ENCODE measurements around the gene NECTIN3.

The NECTIN3 gene

GRCh38 chr3:111152496-111152895 is 80.9 kb downstream of the NECTIN3 start:
- no peaks in the 10 kb centered on the region for H3K9me3 ChIP-seq (ENCODE audit: control insufficient read depth, insufficient read depth, low read depth, low read length)
- no peak overlapping the region for H3K4me3 ChIP-seq (ENCODE audit: low read depth, low read length)
- CTCF ChIA-PET = no interaction called here
- no peaks in the 10 kb centered on the region for H3K36me3 ChIP-seq (ENCODE audit: control insufficient read depth in 2 of 2, insufficient read depth in 1 of 2, low read length in 2 of 2)
- no peaks in the 10 kb centered on the region for H3K4me1 ChIP-seq (ENCODE audit: control insufficient read depth, insufficient read depth, low read length)
- POLR2A ChIA-PET = no interaction called here
- no peak for TF ChIP-seq ZIC2 (tag by site-specific recombination; IDR thresholded peaks at IDR 0.05)
- no peak for TF ChIP-seq ZNF112 (tag by site-specific recombination; IDR thresholded peaks at IDR 0.05)
- H3K27ac ChIP-seq (ENCODE audit: extremely low read depth, low read depth, low read length) = no peak overlapping the region

GRCh38 chr3:111156517-111156916 is 84.9 kb downstream of the NECTIN3 start:
- ChIA-PET POLR2A (no interaction called here), CTCF (no interaction called here)
- peaks cover 0 to 3% of the 10 kb centered on the region in 2 experiments; a peak in 1 of 3 replicates for H3K36me3 ChIP-seq (ENCODE audit: control insufficient read depth in 2 of 2, insufficient read depth in 1 of 2, low read length in 2 of 2)
- H3K9me3 ChIP-seq (ENCODE audit: control insufficient read depth, insufficient read depth, low read depth, low read length) = no peaks in the 10 kb centered on the region
- no peaks in the 10 kb centered on the region for H3K4me1 ChIP-seq (ENCODE audit: control insufficient read depth, insufficient read depth, low read length)
- H3K27ac ChIP-seq (ENCODE audit: extremely low read depth, low read depth, low read length) = no peak overlapping the region
- H3K4me3 ChIP-seq (ENCODE audit: low read depth, low read length) = no peak overlapping the region
- TF ChIP-seq YY1 (tag by site-specific recombination; IDR thresholded peaks at IDR 0.05) = no peak
- no peak for TF ChIP-seq OSR2 (tag by site-specific recombination; IDR thresholded peaks at IDR 0.05)
- no peak for TF ChIP-seq BCL11B (tag by site-specific recombination; IDR thresholded peaks at IDR 0.05; ENCODE audit: low read depth)
- no peak for TF ChIP-seq ZNF571 (tag by site-specific recombination; IDR thresholded peaks at IDR 0.05)
- no peak for TF ChIP-seq ZBTB1 (tag by site-specific recombination; IDR thresholded peaks at IDR 0.05)
- TF ChIP-seq KLF7 (tag by site-specific recombination; IDR thresholded peaks at IDR 0.05; ENCODE audit: borderline replicate concordance) = no peak
- no peak for TF ChIP-seq ZNF704 (tag by site-specific recombination; IDR thresholded peaks at IDR 0.05)
- TF ChIP-seq ZNF768 (tag by site-specific recombination; IDR thresholded peaks at IDR 0.05) = no peak
- no peak for TF ChIP-seq ZNF132 (tag by site-specific recombination; IDR thresholded peaks at IDR 0.05; ENCODE audit: borderline replicate concordance)
- no peak for TF ChIP-seq ZNF530 (tag by site-specific recombination; IDR thresholded peaks at IDR 0.05; ENCODE audit: low read depth)
- TF ChIP-seq ZNF274 (IDR thresholded peaks at IDR 0.05; ENCODE audit: low read length) = no peak
- no peak for TF ChIP-seq ZNF274 (tag by site-specific recombination; IDR thresholded peaks at IDR 0.05; ENCODE audit: borderline replicate concordance)
- TF ChIP-seq ZNF341 (tag by site-specific recombination; IDR thresholded peaks at IDR 0.05; ENCODE audit: low read depth) = no peak
- no peak for TF ChIP-seq PRDM6 (tag by site-specific recombination; IDR thresholded peaks at IDR 0.05)
- TF ChIP-seq REPIN1 (tag by site-specific recombination; IDR thresholded peaks at IDR 0.05; ENCODE audit: low read depth) = no peak

GRCh38 chr3:111159391-111159790 is 87.8 kb downstream of the NECTIN3 start:
- no peak for TF ChIP-seq ZNF596 (tag by site-specific recombination; IDR thresholded peaks at IDR 0.05)
- no peak for TF ChIP-seq ZNF664 (tag by site-specific recombination; IDR thresholded peaks at IDR 0.05)
- no peak for TF ChIP-seq ZNF777 (tag by site-specific recombination; IDR thresholded peaks at IDR 0.05; ENCODE audit: borderline replicate concordance)
- no peak for TF ChIP-seq ZNF488 (tag by site-specific recombination; IDR thresholded peaks at IDR 0.05)
- TF ChIP-seq ZBTB1 (tag by site-specific recombination; IDR thresholded peaks at IDR 0.05) = no peak
- no peak for TF ChIP-seq BCL11A (tag by site-specific recombination; IDR thresholded peaks at IDR 0.05; ENCODE audit: low read depth)
- TF ChIP-seq ZNF501 (tag by site-specific recombination; IDR thresholded peaks at IDR 0.05) = no peak
- no peak for TF ChIP-seq ZNF354C (tag by site-specific recombination; IDR thresholded peaks at IDR 0.05; ENCODE audit: borderline replicate concordance, low read depth)
- no peak for TF ChIP-seq ZNF529 (tag by site-specific recombination; IDR thresholded peaks at IDR 0.05; ENCODE audit: insufficient replicate concordance)
- no peak for TF ChIP-seq WT1 (tag by site-specific recombination; IDR thresholded peaks at IDR 0.05)
- POLR2A ChIA-PET = no interaction called here
- Histone ChIP-seq H3K4me1 (ENCODE audit: control insufficient read depth, insufficient read depth, low read length) (no peaks in the 10 kb centered on the region), H3K36me3 (ENCODE audit: control insufficient read depth in 2 of 2, insufficient read depth in 1 of 2, low read length in 2 of 2) (peaks cover 0 to 3% of the 10 kb centered on the region in 2 experiments; a peak in 1 of 3 replicates), H3K4me3 (ENCODE audit: low read depth, low read length) (no peak overlapping the region), H3K9me3 (ENCODE audit: control insufficient read depth, insufficient read depth, low read depth, low read length) (no peaks in the 10 kb centered on the region), H3K27ac (ENCODE audit: extremely low read depth, low read depth, low read length) (no peak overlapping the region)
- CTCF ChIA-PET = no interaction called here

Measured in HEK293 (cell line).